Fibroblast of the aortic adventitia (primary cell): ENCODE measurements around the gene SEC22A. TPM values are rescaled to one million over a fixed set of nuclear protein-coding genes. Genes with fewer than 3 reads are reported as not detected.
"Not testable (repeated sequence)": the region's sequence is repeated elsewhere in the genome, so short reads cannot be mapped to it uniquely, and the experiment has no call there.

Experiments used
- DNase-seq: peaks from one replicate; pipeline ENCODE4 v3.0.0-alpha.2; 2010; ENCODE audit warnings: low read depth
- H3K4me3 ChIP-seq: 2 replicates; pipeline ENCODE4 v1.5.1; 2011; ENCODE audit warnings: low read depth, mild to moderate bottlenecking, control low read depth, low read length, moderate library complexity
- total RNA-seq: library from RNA; depleted of rRNA; stranded (reverse); fragments of >200 nt; gene quantifications from 2 replicates; pipeline ENCODE4 v1.2.3, GENCODE V29; 2012; ENCODE audit warnings: low replicate concordance
- TF ChIP-seq, protein P1 (sequence below): IDR thresholded peaks from 2 replicates; pipeline ENCODE4 v1.5.1; 2011; ENCODE audit warnings: mild to moderate bottlenecking, low read length, control low read depth, inconsistent platforms; ENCODE audit not compliant: insufficient read depth

Gene SEC22A
- total RNA-seq, 1 donor: 44.6 TPM

DNA sequence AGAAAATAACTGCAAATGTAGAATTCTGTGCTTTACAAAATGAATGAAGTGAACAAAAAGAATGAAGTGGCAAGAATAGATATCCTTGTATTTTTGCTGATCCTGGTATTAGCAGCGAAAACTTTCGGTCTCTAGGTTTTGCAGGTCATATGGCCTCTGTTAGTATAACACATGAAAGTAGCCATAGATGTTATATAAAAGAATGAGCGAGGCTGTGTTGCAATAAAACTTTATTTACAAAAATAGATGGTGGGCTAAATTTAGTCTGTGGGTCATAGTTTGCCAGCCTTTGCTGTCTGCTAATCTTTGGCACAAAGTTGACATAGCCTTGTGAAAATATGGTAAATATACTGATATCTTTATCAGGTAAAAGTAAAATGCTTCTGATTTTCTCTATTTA is 35.2 kb downstream of the SEC22A start:
- TF ChIP-seq, protein P1, sequence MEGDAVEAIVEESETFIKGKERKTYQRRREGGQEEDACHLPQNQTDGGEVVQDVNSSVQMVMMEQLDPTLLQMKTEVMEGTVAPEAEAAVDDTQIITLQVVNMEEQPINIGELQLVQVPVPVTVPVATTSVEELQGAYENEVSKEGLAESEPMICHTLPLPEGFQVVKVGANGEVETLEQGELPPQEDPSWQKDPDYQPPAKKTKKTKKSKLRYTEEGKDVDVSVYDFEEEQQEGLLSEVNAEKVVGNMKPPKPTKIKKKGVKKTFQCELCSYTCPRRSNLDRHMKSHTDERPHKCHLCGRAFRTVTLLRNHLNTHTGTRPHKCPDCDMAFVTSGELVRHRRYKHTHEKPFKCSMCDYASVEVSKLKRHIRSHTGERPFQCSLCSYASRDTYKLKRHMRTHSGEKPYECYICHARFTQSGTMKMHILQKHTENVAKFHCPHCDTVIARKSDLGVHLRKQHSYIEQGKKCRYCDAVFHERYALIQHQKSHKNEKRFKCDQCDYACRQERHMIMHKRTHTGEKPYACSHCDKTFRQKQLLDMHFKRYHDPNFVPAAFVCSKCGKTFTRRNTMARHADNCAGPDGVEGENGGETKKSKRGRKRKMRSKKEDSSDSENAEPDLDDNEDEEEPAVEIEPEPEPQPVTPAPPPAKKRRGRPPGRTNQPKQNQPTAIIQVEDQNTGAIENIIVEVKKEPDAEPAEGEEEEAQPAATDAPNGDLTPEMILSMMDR: no peak
- no peak overlapping the region for H3K4me3 ChIP-seq
- DNase-seq: no peak

- DNase-seq, H3K4me3 ChIP-seq: not testable (repeated sequence)
Measured at GRCh38 chr3:123239186-123239585, 37.4 kb downstream of the SEC22A start.

DNA sequence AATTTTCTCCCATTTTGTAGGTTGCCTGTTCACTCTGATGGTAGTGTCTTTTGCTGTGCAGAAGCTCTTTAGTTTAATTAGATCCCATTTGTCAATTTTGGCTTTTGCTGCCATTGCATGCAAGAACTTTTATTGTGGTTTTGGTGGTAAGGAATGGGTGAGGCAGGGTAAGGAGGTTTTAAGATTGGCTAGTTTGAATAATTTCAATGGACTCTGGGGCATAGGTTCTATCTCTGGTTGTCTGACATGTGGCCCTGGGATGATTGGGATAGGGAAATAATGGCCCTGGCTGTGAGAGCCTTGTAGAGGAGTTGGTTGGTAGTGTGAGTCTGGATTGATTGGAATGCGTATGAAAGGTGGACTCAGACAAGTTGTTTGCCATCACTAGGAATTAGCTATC is 38.0 kb downstream of the SEC22A start:
- no peak overlapping the region for H3K4me3 ChIP-seq
- TF ChIP-seq, protein P1: no peak
- no peak for DNase-seq

- TF ChIP-seq, protein P1: no peak
- H3K4me3 ChIP-seq: no peak overlapping the region
- DNase-seq: no peak
Measured at GRCh38 chr3:123244128-123244527, 42.4 kb downstream of the SEC22A start.

DNA sequence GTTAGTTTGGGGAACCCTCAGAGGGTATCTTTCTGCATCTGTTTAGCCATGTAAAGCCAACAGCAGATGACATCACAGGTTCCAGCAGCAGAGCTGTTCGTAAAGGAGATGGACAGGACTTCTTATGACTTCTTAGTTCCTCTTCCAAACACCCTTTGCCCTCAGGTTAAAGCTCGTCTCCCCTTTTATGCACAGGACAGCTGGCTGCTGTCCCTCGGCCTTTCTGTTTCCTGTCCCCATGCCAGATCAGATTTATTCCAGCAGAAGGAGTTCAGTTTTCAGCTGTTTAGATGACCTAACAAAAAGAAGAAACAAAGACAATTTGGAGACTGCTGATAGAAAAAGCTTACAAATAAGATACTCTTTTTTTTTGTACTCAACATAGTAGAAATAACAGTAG is 45.1 kb downstream of the SEC22A start:
- no peak overlapping the region for H3K4me3 ChIP-seq
- DNase-seq: no peak
- TF ChIP-seq, protein P1: no peak

GRCh38 chr3:123256256-123256655 is 54.5 kb downstream of the SEC22A start:
- no peak overlapping the region for H3K4me3 ChIP-seq
- DNase-seq: no peak
- TF ChIP-seq, protein P1: no peak

- TF ChIP-seq, protein P1: no peak
Measured at GRCh38 chr3:123258359-123258758, 56.6 kb downstream of the SEC22A start.

More at GRCh38 chr3:123258359-123258758, 56.6 kb downstream of the SEC22A start:
- peak; percentile 32 for DNase-seq
- no peak overlapping the region for H3K4me3 ChIP-seq
